ENCODE data around the gene ALDH16A1.

The ALDH16A1 gene

DNA sequence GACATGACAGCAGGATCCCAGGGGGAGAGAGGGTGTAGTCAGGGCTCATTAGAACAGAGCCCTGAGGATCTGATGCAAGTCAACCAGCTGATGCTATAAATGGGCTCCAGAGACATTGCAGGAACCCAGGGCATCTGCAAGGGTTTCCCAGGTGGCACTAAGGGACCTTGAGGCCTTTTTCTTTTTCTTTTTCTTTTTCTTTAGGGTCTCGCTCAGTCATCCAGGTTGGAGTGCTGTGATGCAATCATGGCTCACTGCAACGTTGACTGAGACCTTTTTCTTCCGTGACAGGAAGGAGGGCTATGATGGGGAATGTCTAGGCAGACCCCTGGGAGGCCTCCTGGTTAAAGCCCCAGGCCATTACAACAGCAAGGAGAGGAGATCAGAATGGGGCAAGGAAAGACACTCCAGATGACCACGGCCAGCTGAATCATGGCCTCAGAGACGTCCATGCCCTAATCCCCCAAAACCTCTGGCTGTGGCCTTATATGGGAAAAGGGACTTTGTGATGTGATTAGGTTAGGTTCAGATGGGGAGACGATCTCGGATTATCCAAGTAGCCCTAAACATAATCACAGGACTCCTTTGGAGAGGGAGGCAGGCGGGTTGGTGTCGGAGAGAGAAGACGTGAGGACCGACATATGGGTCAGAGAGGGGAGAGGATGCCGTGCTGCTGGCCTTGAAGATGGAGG is 54.9 kb downstream of the ALDH16A1 start:
- DNase-seq (ENCODE audit: extremely low read depth in 1 of 2, low read depth in 1 of 2): no peak

DNA sequence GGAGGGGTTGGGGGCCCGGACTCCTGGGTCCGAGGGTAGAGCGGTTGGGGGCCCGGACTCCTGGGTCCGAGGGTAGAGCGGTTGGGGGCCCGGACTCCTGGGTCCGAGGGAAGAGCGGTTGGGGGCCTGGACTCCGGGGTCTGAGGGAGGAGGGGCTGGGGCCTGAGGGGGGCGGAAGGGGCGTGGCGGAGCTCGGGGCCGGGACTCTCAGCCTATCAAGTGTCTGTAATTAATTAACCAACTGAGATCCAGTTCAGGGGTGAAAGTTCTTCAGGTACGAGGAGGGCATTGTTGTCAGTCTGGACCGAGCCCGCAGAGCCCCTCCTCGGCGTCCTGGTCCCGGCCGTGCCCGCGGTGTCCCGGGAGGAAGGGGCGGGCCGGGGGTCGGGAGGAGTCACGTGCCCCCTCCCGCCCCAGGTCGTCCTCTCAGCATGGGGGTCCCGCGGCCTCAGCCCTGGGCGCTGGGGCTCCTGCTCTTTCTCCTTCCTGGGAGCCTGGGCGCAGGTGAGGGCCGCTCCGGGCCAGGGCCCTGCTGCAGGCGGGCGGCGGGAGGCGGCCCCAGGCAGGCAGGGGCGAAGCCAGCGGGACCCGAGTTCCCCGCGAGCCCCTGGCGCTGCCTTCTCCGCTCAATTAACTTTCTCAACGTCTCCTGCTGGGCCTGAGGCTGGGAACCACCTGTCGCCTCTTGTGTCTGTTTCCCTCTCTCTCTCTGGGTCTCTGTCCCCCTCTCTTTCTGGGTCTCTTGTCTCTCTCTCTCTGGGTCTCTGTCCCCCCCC is 60.1 kb downstream of the ALDH16A1 start:
- DNase-seq (ENCODE audit: extremely low read depth in 1 of 2, low read depth in 1 of 2): no peak

DNA sequence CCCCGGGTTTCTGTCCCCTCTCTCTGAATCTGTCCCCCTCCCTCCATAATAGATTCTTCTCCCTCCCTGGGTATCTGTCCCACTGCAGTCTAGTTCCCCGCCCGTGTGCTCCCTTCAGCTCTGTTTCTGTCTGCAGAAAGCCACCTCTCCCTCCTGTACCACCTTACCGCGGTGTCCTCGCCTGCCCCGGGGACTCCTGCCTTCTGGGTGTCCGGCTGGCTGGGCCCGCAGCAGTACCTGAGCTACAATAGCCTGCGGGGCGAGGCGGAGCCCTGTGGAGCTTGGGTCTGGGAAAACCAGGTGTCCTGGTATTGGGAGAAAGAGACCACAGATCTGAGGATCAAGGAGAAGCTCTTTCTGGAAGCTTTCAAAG is 60.7 kb downstream of the ALDH16A1 start:
- no peak for DNase-seq (ENCODE audit: extremely low read depth in 1 of 2, low read depth in 1 of 2)

DNA sequence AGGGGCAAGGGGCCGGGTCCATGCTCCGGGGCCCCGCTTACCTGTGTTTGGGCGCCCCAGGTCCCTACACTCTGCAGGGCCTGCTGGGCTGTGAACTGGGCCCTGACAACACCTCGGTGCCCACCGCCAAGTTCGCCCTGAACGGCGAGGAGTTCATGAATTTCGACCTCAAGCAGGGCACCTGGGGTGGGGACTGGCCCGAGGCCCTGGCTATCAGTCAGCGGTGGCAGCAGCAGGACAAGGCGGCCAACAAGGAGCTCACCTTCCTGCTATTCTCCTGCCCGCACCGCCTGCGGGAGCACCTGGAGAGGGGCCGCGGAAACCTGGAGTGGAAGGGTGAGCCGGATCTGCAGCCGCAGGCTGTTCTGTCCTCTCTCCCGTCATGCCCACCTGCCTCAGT is 61.1 kb downstream of the ALDH16A1 start:
- DNase-seq (ENCODE audit: extremely low read depth in 1 of 2, low read depth in 1 of 2): no peak

- no peak for DNase-seq (ENCODE audit: extremely low read depth in 1 of 2, low read depth in 1 of 2)
These were observed 62.7 kb downstream of the ALDH16A1 start for GRCh38 chr19:49515767-49516166.

GRCh38 chr19:49518033-49518432 is 65.0 kb downstream of the ALDH16A1 start:
- no peak for DNase-seq (ENCODE audit: extremely low read depth in 1 of 2, low read depth in 1 of 2)

Measured in stimulated activated CD8-positive, alpha-beta memory T cell treated with anti-CD3 and anti-CD28 coated beads, Interleukin-7, amount 100 ng/mL, for 48 hours (primary cell).